Uterus (tissue), 4 donors: Measurements from ENCODE around the gene RFESD. TPM values are rescaled to one million over a fixed set of nuclear protein-coding genes. Genes with fewer than 3 reads are reported as not detected.
"Not testable (repeated sequence)": the region's sequence is repeated elsewhere in the genome, so short reads cannot be mapped to it uniquely, and the experiment has no call there.

Experiments used
- DNase-seq, 2 donors: peaks; one replicate each; pipeline ENCODE4 v3.0.0-alpha.2; 2019 to 2020
- H3K27ac ChIP-seq, 2 donors: fragments of 200-600 bp; sonication (generic); 1 replicate in 1 of 2; 2 replicates in 1 of 2; pipeline ENCODE4 v1.5.1; 2016 to 2018
- H3K27me3 ChIP-seq, 2 donors: fragments of 200-600 bp; sonication (generic); one replicate each; pipeline ENCODE4 v1.5.1; 2018 to 2019; ENCODE audit warnings: control low read depth in 1 of 2
- H3K36me3 ChIP-seq, 2 donors: fragments of 200-600 bp; sonication (generic); one replicate each; pipeline ENCODE4 v1.5.1; 2019; ENCODE audit warnings: control low read depth in 1 of 2
- H3K4me1 ChIP-seq, 2 donors: fragments of 200-600 bp; sonication (generic); one replicate each; pipeline ENCODE4 v1.5.1; 2018 to 2019; ENCODE audit warnings: control low read depth in 1 of 2
- H3K4me3 ChIP-seq, 2 donors: fragments of 200-600 bp; sonication (generic); 1 replicate in 1 of 2; 2 replicates in 1 of 2; pipeline ENCODE4 v1.5.1; 2018 to 2019; ENCODE audit warnings: mild to moderate bottlenecking in 1 of 2
- H3K9me3 ChIP-seq, 2 donors: fragments of 200-600 bp; sonication (generic); one replicate each; pipeline ENCODE4 v1.5.1; 2019; ENCODE audit warnings: control low read depth in 1 of 2
- POLR2A ChIP-seq, 2 donors: fragments of 450-650 bp; IDR thresholded peaks; one replicate each; pipeline ENCODE4 v1.6.1; 2016; ENCODE audit warnings: antibody characterized with exemption in 2 of 2, mild to moderate bottlenecking in 1 of 2, moderate library complexity in 1 of 2
- intact Hi-C: fragments of 100-400 bp; cut with DNase I; formaldehyde crosslinking; loops from one replicate; pipeline ENCODE4 v1.15.1; 2023; ENCODE audit warnings: low total_unique reads
- total RNA-seq, 4 donors: library from RNA; depleted of rRNA in 3 of 4; stranded (reverse); fragments of >200 nt in 3 of 4; gene quantifications; one replicate each; pipeline versions ENCODE4 v1.1.0 to v1.2.4, GENCODE V29; 2014 to 2023
- TF ChIP-seq, protein P1 (sequence below), 4 experiments: fragments of 200-600 bp in 2 of 4; fragments of 450-650 bp in 2 of 4; sonication (generic) in 2 of 4; IDR thresholded peaks; one replicate each; pipeline ENCODE4 v1.5.1; 2016 to 2019; ENCODE audit warnings: antibody characterized with exemption in 4 of 4, mild to moderate bottlenecking in 2 of 4, moderate library complexity in 1 of 4
- donor health status: DM: yes; HTN: yes; CAD: no.

The RFESD gene
- total RNA-seq, 4 donors from 2014 or later: under 0.01 to 2.8 (median 2.2) TPM; not detected in 1

DNA sequence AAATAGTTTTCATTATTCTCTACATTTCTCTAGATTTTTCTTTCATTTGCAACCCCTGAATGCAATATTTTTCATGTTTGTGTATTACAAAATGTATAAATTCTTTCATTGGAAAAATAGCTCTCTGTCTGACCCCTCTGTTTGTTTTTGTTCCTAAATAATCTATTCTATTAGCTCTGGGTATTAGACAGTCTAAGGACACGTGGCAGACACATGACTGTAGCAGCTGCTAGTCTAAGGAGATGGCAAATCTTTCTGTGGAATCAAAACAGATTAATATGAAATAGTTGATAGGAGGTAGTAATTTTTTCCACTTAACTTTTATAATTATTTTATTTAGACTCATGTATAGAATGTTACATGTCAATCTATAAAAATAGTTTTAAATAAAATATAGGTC lies 57.6 kb downstream of the RFESD start:
- H3K4me3 ChIP-seq: no peak overlapping the region
- H3K36me3 ChIP-seq: no peaks in the 10 kb centered on the region
- no peaks in the 10 kb centered on the region for H3K4me1 ChIP-seq
- H3K27me3 ChIP-seq: no peaks in the 10 kb centered on the region
- DNase-seq: no peak
- no peaks in the 10 kb centered on the region for H3K9me3 ChIP-seq
- intact Hi-C loops: no loop called here
- no peak for TF ChIP-seq POLR2A (IDR thresholded peaks at IDR 0.05)
- TF ChIP-seq, protein P1, sequence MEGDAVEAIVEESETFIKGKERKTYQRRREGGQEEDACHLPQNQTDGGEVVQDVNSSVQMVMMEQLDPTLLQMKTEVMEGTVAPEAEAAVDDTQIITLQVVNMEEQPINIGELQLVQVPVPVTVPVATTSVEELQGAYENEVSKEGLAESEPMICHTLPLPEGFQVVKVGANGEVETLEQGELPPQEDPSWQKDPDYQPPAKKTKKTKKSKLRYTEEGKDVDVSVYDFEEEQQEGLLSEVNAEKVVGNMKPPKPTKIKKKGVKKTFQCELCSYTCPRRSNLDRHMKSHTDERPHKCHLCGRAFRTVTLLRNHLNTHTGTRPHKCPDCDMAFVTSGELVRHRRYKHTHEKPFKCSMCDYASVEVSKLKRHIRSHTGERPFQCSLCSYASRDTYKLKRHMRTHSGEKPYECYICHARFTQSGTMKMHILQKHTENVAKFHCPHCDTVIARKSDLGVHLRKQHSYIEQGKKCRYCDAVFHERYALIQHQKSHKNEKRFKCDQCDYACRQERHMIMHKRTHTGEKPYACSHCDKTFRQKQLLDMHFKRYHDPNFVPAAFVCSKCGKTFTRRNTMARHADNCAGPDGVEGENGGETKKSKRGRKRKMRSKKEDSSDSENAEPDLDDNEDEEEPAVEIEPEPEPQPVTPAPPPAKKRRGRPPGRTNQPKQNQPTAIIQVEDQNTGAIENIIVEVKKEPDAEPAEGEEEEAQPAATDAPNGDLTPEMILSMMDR (IDR thresholded peaks at IDR 0.05): no peak
- H3K27ac ChIP-seq: no peak overlapping the region

DNA sequence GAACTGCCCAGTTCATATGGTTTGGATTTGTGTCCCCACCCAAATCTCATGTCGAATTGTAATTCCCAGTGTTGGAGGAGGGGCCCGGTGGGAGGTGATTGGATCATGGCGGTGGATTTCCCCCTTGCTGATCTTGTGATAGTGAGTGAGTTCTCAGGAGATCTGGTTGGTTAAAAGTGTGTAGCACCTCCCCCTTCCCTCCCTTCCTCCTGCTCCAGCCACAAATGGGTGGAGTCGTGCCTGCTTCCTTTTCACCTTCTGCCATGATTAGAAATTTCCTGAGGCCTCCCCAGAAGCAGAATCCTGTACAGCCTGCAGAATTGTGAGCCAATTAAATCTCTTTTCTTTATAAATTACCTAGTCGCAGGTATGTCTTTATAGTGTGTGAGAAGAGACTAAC lies 59.6 kb downstream of the RFESD start:
- H3K9me3 ChIP-seq, DNase-seq, H3K4me1 ChIP-seq, H3K27me3 ChIP-seq, H3K36me3 ChIP-seq, intact Hi-C loops, H3K4me3 ChIP-seq, H3K27ac ChIP-seq: not testable (repeated sequence)

DNA sequence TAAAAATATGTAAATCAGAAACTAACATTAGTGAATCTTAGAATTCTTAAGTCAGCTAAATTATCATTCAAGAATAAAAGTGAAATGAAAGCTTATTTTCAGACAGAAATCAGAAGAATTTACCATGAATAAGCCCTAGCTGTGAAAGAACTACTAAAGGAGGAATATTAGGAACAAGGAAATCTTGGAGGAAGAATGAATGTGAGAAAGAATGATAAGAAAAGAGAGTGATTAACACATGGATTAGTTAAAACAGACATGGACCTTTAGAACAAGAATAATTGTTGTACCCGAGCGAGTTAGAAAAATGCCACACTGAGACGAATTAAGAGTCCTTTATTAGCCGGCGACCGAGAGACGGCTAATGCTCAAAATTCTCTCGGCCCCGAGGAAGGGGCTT lies 60.5 kb downstream of the RFESD start:
- TF ChIP-seq, protein P1 (IDR thresholded peaks at IDR 0.05): no peak
- TF ChIP-seq POLR2A (IDR thresholded peaks at IDR 0.05): no peak
- intact Hi-C loops: no loop called here
- no peak for DNase-seq
- no peak overlapping the region for H3K27ac ChIP-seq
- H3K9me3 ChIP-seq: no peaks in the 10 kb centered on the region
- H3K4me1 ChIP-seq: no peaks in the 10 kb centered on the region
- H3K36me3 ChIP-seq: no peaks in the 10 kb centered on the region
- H3K4me3 ChIP-seq: no peak overlapping the region
- no peaks in the 10 kb centered on the region for H3K27me3 ChIP-seq

Other genes with a start within 250 kb of the RFESD start
- 100 to 1,000 TPM in 1 of 4 donors, 10 to 100 TPM in 3; 40.3 to 219 (median 90.6) TPM for gene SKIC3, start 91.8 kb upstream of the RFESD start, total RNA-seq
- gene ARSK, start 91.7 kb upstream of the RFESD start, total RNA-seq: 10 to 100 TPM in 2 of 4 donors, 1 to 10 TPM in 2; 4.1 to 28.2 (median 12.9) TPM
- not detected for gene GPR150, start 26.7 kb upstream of the RFESD start, total RNA-seq
- gene SPATA9, start 36.2 kb downstream of the RFESD start, total RNA-seq: 1 to 10 TPM in 1 of 4 donors, under 1 TPM in 1, not detected in 2; 0.34 to 1.6 TPM
- 100 to 1,000 TPM in 1 of 4 donors, 10 to 100 TPM in 3; 70.6 to 126 (median 80.1) TPM for gene RHOBTB3, start 84.6 kb downstream of the RFESD start, total RNA-seq
- gene GLRX, start 175.9 kb downstream of the RFESD start, total RNA-seq: 10 to 100 TPM; 13.0 to 98.8 (median 15.5) TPM